GM06990 (cell line): ENCODE data around the gene XYLT1.

ENCODE experiments used
- DNase-seq: peaks from one replicate; pipeline ENCODE4 v3.0.0-alpha.2; 2011; ENCODE audit not compliant: insufficient read length; ENCODE audit errors: extremely low read depth
- H3K27me3 ChIP-seq: replicated peaks from 2 replicates; pipeline ENCODE4 v1.6.0; 2011; ENCODE audit warnings: low read length; ENCODE audit not compliant: control insufficient read depth, insufficient read depth
- H3K36me3 ChIP-seq: 2 replicates; pipeline ENCODE4 v1.5.1; 2011; ENCODE audit warnings: low read length; ENCODE audit not compliant: control insufficient read depth, insufficient read depth
- H3K4me3 ChIP-seq: replicated peaks from 2 replicates; pipeline ENCODE4 v1.5.1; 2011; ENCODE audit warnings: low read depth, mild to moderate bottlenecking, control low read depth, low read length
- CTCF ChIP-seq: IDR thresholded peaks from 2 replicates; pipeline ENCODE4 v1.5.1; 2011; ENCODE audit warnings: low read length, control low read depth, mild to moderate bottlenecking, inconsistent platforms; ENCODE audit not compliant: insufficient read depth, poor library complexity, severe bottlenecking

The XYLT1 gene

GRCh38 chr16:17403859-17404545, 66.8 kb downstream of the XYLT1 start:
- H3K27me3 ChIP-seq = no peaks in the 10 kb centered on the region
- no peak for TF ChIP-seq CTCF
- H3K4me3 ChIP-seq = no peak overlapping the region
- H3K36me3 ChIP-seq = no peaks in the 10 kb centered on the region
- no peak for DNase-seq

GRCh38 chr16:17403156-17403809, 67.5 kb downstream of the XYLT1 start:
- DNase-seq = no peak
- no peaks in the 10 kb centered on the region for H3K36me3 ChIP-seq
- TF ChIP-seq CTCF = no peak
- H3K27me3 ChIP-seq = no peaks in the 10 kb centered on the region
- no peak overlapping the region for H3K4me3 ChIP-seq

- DNase-seq = no peak
- Histone ChIP-seq H3K27me3 (no peaks in the 10 kb centered on the region; the same call in 1 of the 2 replicates), H3K36me3 (no peaks in the 10 kb centered on the region), H3K4me3 (no peak overlapping the region)
- TF ChIP-seq CTCF = no peak
These were observed 73.3 kb downstream of the XYLT1 start for GRCh38 chr16:17397499-17397891.

GRCh38 chr16:17396762-17397498, 73.8 kb downstream of the XYLT1 start:
- no peak overlapping the region for H3K4me3 ChIP-seq
- H3K27me3 ChIP-seq = no peaks in the 10 kb centered on the region; the same call in 1 of the 2 replicates
- H3K36me3 ChIP-seq = no peaks in the 10 kb centered on the region
- no peak for DNase-seq
- TF ChIP-seq CTCF = no peak

- Histone ChIP-seq H3K4me3 (no peak overlapping the region), H3K36me3 (no peaks in the 10 kb centered on the region), H3K27me3 (no peaks in the 10 kb centered on the region; the same call in 1 of the 2 replicates)
- no peak for DNase-seq
- TF ChIP-seq CTCF = no peak
These were observed 74.8 kb downstream of the XYLT1 start for GRCh38 chr16:17395849-17396480.
